Measurements from ENCODE around the gene DNAH8. TPM values are rescaled to one million over a fixed set of nuclear protein-coding genes. Genes with fewer than 3 reads are reported as not detected.

The DNAH8 gene
- total RNA-seq, 4 donors from 2014 or later = not detected

DNA sequence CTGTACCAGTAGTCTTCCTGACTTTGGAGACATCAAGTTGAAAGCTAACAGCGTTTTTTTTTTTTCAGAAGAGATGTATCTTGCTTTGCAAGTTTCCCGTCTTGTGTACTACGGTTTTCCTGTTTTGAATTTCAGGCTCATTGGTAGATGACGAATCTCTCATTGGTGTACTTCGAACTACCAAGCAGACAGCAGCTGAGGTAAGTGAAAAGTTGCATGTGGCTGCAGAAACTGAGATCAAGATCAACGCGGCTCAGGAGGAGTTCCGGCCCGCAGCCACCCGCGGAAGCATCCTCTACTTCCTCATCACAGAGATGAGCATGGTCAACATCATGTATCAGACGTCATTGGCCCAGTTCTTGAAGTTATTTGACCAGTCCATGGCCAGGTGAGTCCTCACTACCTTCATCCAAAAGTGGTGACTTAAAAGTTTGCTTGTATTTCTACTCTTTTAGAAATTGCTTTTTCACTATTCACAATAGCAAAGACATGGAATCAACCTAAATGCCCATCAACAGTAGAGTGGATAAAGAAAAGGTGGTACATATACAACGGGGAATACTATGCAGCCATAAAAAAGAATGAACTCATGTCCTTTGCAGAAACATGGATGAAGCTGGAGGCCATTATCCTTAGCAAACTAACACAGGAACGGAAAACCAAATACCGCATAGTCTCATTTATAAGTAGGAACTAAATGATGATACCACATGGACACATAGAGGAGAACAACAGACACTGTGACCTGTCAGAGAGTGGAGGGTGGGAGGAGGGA, 222.9 kb downstream of the DNAH8 start:
- intact Hi-C loops (cut with DNase I; ENCODE audit: low total_unique reads) (no loop called here), in situ Hi-C loops (cut with MboI; ENCODE audit: low sequenced_read_pairs in 4 of 4) (no loop called here)
- no peak overlapping the region for H3K4me3 ChIP-seq
- H3K27me3 ChIP-seq = no peaks in the 10 kb centered on the region
- H3K27ac ChIP-seq = no peak overlapping the region
- ATAC-seq (no peak), DNase-seq (no peak)
- no peaks in the 10 kb centered on the region for H3K9me3 ChIP-seq
- TF ChIP-seq POLR2A (IDR thresholded peaks at IDR 0.05) = no peak
- TF ChIP-seq CTCF (IDR thresholded peaks at IDR 0.05 in 4 of 5, conservative IDR thresholded peaks at IDR 0.05 in 1 of 5) = no peak
- H3K4me1 ChIP-seq = no peaks in the 10 kb centered on the region
- H3K36me3 ChIP-seq = no peaks in the 10 kb centered on the region

DNA sequence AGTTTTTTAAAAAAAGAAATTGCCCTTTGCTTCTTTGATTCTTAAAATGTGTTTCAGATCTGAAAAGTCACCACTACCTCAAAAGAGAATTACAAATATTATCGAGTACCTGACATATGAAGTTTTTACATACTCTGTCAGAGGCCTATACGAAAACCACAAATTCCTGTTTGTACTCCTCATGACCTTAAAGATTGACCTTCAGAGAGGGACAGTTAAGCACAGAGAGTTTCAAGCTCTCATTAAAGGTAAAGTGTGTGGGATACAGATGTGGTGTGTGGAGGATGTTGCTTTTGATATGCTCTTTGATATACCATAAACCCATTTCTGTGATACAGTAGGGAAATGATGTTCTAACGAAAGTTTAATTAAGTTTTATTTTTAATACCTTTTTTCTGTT, 223.6 kb downstream of the DNAH8 start:
- ATAC-seq (no peak), DNase-seq (no peak)
- Histone ChIP-seq H3K4me3 (no peak overlapping the region), H3K27ac (no peak overlapping the region), H3K4me1 (no peaks in the 10 kb centered on the region), H3K27me3 (no peaks in the 10 kb centered on the region), H3K36me3 (no peaks in the 10 kb centered on the region), H3K9me3 (no peaks in the 10 kb centered on the region)
- in situ Hi-C loops (cut with MboI; ENCODE audit: low sequenced_read_pairs in 4 of 4) = no loop called here
- TF ChIP-seq CTCF (IDR thresholded peaks at IDR 0.05 in 4 of 5, conservative IDR thresholded peaks at IDR 0.05 in 1 of 5) = no peak
- TF ChIP-seq POLR2A (IDR thresholded peaks at IDR 0.05) = no peak
- intact Hi-C loops (cut with DNase I; ENCODE audit: low total_unique reads) = no loop called here

GRCh38 chr6:38942442-38942841, 227.3 kb downstream of the DNAH8 start:
- Histone ChIP-seq H3K27me3 (no peaks in the 10 kb centered on the region), H3K4me3 (no peak overlapping the region), H3K4me1 (no peaks in the 10 kb centered on the region), H3K27ac (no peak overlapping the region), H3K9me3 (no peaks in the 10 kb centered on the region), H3K36me3 (no peaks in the 10 kb centered on the region)
- intact Hi-C loops (cut with DNase I; ENCODE audit: low total_unique reads) (no loop called here), in situ Hi-C loops (cut with MboI; ENCODE audit: low sequenced_read_pairs in 4 of 4) (no loop called here)
- no peak for DNase-seq
- TF ChIP-seq POLR2A (IDR thresholded peaks at IDR 0.05) = no peak
- TF ChIP-seq CTCF (IDR thresholded peaks at IDR 0.05 in 4 of 5, conservative IDR thresholded peaks at IDR 0.05 in 1 of 5) = no peak
- ATAC-seq = no peak

GRCh38 chr6:38942965-38943364, 227.9 kb downstream of the DNAH8 start:
- H3K4me3 ChIP-seq = no peak overlapping the region
- in situ Hi-C loops (cut with MboI; ENCODE audit: low sequenced_read_pairs in 4 of 4) (no loop called here), intact Hi-C loops (cut with DNase I; ENCODE audit: low total_unique reads) (no loop called here)
- no peak overlapping the region for H3K27ac ChIP-seq
- H3K9me3 ChIP-seq = no peaks in the 10 kb centered on the region
- no peak for ATAC-seq
- no peak for DNase-seq
- TF ChIP-seq POLR2A (IDR thresholded peaks at IDR 0.05) (no peak), CTCF (IDR thresholded peaks at IDR 0.05 in 4 of 5, conservative IDR thresholded peaks at IDR 0.05 in 1 of 5) (no peak)
- no peaks in the 10 kb centered on the region for H3K36me3 ChIP-seq
- H3K4me1 ChIP-seq = no peaks in the 10 kb centered on the region
- no peaks in the 10 kb centered on the region for H3K27me3 ChIP-seq

- TF ChIP-seq CTCF (IDR thresholded peaks at IDR 0.05 in 4 of 5, conservative IDR thresholded peaks at IDR 0.05 in 1 of 5) (no peak), POLR2A (IDR thresholded peaks at IDR 0.05) (no peak)
- H3K4me3 ChIP-seq = no peak overlapping the region
These were observed 228.9 kb downstream of the DNAH8 start for GRCh38 chr6:38943964-38944363.

More at GRCh38 chr6:38943964-38944363, 228.9 kb downstream of the DNAH8 start:
- DNase-seq (no peak), ATAC-seq (no peak)
- no peaks in the 10 kb centered on the region for H3K4me1 ChIP-seq
- H3K36me3 ChIP-seq = no peaks in the 10 kb centered on the region
- H3K27ac ChIP-seq = no peak overlapping the region
- no peaks in the 10 kb centered on the region for H3K27me3 ChIP-seq
- intact Hi-C loops (cut with DNase I; ENCODE audit: low total_unique reads) (no loop called here), in situ Hi-C loops (cut with MboI; ENCODE audit: low sequenced_read_pairs in 4 of 4) (no loop called here)
- no peaks in the 10 kb centered on the region for H3K9me3 ChIP-seq

Measured in gastrocnemius medialis (tissue), 4 donors.